ENCODE results near the gene ARHGEF3. TPM values are rescaled to one million over a fixed set of nuclear protein-coding genes. Genes with fewer than 3 reads are reported as not detected.

The ARHGEF3 gene, protein sequence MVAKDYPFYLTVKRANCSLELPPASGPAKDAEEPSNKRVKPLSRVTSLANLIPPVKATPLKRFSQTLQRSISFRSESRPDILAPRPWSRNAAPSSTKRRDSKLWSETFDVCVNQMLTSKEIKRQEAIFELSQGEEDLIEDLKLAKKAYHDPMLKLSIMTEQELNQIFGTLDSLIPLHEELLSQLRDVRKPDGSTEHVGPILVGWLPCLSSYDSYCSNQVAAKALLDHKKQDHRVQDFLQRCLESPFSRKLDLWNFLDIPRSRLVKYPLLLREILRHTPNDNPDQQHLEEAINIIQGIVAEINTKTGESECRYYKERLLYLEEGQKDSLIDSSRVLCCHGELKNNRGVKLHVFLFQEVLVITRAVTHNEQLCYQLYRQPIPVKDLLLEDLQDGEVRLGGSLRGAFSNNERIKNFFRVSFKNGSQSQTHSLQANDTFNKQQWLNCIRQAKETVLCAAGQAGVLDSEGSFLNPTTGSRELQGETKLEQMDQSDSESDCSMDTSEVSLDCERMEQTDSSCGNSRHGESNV
- 29.1 TPM for polyA plus RNA-seq (ENCODE audit: insufficient read length)

GRCh38 chr3:56801662-56802377 is at the start of gene ARHGEF3:
ARHGEF3 (minus strand) TSS chr3:56801949; CDS start chr3:56801798, 151 bp downstream.
- no peak for DNase-seq (ENCODE audit: low read depth)

GRCh38 chr3:56849698-56850097 is 47.9 kb upstream of the ARHGEF3 start:
- no peak for DNase-seq (ENCODE audit: low read depth)

DNA sequence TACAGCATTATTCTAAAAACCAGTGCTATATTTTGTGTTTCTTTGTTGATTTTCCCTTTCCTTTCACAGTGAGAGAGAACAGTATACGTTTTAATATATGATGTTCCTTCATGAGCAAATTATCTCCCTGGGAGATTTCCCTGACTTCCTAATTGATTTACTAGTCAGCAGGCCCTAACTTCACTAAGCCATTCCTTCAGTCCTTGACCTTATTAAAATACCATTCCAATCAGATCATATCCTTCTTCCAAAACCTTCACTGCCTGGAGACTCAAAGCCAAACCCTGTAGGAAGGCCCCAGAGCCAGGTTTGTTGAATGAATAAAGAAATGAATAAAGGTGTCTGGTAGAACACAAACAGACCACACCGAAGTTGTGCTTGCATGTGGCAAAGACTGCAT is 43.8 kb upstream of the ARHGEF3 start:
- DNase-seq (ENCODE audit: low read depth): no peak

DNA sequence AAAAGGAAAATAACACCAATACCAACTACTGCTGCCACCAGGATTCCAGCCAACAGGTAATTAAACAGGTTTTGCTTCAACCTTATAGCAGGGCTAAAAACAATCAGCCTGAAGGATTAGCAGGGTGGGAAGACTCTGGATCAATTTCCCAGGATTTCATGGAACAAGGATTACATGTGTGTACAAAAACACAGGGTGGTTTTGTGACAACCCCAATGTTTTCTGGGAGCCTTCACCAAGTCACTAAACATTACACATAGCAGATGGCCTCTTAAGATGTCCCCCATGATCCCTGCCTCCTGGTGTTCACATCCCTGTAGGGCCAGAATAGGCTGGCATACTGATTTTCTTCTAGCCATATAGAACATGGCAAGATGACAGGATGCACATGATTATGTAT is 42.8 kb upstream of the ARHGEF3 start:
- DNase-seq (ENCODE audit: low read depth): no peak

GRCh38 chr3:56839784-56840715 is 38.3 kb upstream of the ARHGEF3 start:
- DNase-seq (ENCODE audit: low read depth): no peak

GRCh38 chr3:56838448-56838847 is 36.7 kb upstream of the ARHGEF3 start:
- DNase-seq (ENCODE audit: low read depth): no peak

- DNase-seq (ENCODE audit: low read depth): no peak
Measured at GRCh38 chr3:56837196-56837955, 35.6 kb upstream of the ARHGEF3 start.

- DNase-seq (ENCODE audit: low read depth): no peak
Measured at GRCh38 chr3:56836276-56837163, 34.8 kb upstream of the ARHGEF3 start.

- no peak for DNase-seq (ENCODE audit: low read depth)
Measured at GRCh38 chr3:56835650-56836227, 34.0 kb upstream of the ARHGEF3 start.

- DNase-seq (ENCODE audit: low read depth): no peak
Measured at GRCh38 chr3:56833536-56833935, 31.8 kb upstream of the ARHGEF3 start.

GRCh38 chr3:56833022-56833421 is 31.3 kb upstream of the ARHGEF3 start:
- DNase-seq (ENCODE audit: low read depth): no peak

DNA sequence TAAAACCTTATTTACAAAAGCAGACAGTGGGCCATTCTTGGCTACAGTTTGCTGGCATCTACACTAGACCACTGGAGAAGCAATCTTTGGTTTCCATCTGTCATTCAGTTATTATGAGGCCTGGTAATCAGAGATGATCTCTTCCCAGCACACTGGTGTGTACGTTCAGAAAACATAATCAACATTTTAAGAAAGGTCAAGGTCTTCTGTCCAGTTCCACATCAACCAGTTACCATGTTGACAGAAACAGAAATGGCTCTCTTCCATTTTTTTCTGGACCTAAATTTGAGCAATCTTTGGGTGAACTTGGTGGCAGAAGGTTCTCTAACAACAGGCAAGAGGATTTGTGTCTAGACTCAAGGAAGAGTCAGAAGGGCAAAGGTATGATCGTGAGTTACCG is 29.8 kb upstream of the ARHGEF3 start:
- no peak for DNase-seq (ENCODE audit: low read depth)

GRCh38 chr3:56830884-56831283 is 29.1 kb upstream of the ARHGEF3 start:
- no peak for DNase-seq (ENCODE audit: low read depth)

DNA sequence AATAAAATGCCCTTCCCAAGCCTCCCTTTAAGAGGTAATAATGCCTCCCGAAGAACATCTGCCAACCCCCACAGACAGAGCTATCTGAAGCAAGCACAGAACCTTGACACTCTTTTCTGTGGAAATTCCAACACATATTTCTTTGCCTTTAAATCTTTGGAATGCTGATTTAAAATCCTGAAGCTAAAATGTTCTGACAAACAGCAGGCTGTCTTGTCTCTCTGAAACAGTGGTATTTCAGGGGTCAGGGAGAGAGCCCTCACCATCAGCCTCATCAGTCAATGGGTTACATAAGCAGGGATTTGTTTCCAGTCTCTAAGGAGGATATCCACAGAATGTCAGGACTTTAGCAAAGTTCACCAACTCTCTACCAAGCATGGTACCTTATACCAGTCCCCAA is 27.8 kb upstream of the ARHGEF3 start:
- DNase-seq (ENCODE audit: low read depth): no peak

DNA sequence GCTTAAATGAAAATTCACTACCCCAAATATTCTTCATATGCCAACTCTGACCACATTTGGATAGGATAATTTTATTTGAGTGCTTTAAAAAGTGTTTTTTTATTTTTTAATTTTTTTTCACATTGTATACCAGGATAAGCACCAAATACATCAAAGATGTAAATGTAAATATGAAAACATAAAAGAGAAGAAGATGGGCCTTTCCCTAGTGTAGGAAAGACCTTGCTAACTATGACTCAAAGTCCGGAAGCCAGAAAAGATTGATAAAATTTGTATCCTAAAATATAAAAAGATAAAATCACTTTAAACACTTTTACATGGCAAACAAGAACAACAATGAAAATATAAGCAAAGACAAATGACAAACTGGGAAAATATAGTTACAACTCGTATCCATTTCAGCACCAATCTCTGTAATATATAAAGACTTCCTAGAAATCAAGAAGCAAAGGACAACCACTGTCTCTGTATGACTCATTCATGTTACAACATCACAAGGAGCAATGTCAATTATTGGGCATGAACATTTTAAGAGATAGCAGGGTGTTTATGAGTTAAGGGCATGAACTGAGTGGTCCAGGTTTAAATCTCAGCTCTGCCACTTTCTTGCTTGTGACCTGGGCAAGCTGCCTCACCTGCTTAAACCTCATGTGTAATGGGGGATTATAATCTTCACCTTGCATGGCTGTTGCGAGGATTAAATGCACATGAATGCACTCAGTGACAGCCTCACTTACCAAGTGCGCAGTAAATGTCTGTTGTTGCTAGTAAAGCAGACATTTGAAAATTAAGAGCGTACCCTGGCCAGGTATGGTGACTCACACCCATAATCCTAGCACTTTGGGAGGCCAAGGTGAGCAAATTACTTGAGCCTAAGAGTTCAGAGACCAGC is 25.3 kb upstream of the ARHGEF3 start:
- DNase-seq (ENCODE audit: low read depth): no peak

DNA sequence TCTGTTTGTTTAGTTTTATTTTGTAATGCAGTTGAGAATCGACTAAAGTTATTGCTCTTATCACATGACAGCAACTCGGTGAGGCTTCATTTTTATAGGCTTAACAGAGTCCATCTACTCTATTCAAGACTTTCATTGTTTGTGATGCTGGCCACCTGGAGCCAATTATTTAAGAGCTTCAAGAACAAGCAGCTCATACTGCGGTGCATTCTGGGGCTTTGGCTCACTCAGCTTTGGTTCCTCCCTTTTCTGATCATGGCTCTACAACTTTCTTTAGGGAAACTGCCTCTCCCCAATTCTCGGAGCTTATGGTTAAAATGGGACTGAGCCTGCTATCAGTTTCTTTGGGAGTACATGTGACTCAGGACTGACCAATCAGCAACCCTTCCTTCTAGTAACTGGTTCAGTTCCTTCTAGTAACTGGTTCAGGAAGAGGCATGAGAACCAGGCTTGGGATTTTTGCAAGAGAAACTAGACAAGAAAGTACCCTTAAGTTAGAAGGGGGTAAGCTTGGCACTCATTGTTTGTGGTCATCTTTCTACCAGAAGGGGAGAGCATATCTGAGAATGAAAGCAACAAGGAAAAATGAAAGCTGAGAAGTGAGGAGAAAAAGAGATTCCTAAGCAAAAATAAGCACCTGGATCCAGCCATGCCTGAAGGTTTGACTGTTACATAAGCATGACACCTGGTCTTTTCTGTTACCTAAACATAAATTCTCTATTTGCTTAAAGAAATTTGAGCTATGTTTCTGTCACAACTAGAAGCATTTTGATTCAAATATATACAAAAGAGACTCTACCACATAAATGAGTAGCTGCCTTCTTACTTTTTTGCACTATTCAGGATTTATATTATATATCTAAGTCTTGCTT is 24.1 kb upstream of the ARHGEF3 start:
- DNase-seq (ENCODE audit: low read depth): no peak

DNA sequence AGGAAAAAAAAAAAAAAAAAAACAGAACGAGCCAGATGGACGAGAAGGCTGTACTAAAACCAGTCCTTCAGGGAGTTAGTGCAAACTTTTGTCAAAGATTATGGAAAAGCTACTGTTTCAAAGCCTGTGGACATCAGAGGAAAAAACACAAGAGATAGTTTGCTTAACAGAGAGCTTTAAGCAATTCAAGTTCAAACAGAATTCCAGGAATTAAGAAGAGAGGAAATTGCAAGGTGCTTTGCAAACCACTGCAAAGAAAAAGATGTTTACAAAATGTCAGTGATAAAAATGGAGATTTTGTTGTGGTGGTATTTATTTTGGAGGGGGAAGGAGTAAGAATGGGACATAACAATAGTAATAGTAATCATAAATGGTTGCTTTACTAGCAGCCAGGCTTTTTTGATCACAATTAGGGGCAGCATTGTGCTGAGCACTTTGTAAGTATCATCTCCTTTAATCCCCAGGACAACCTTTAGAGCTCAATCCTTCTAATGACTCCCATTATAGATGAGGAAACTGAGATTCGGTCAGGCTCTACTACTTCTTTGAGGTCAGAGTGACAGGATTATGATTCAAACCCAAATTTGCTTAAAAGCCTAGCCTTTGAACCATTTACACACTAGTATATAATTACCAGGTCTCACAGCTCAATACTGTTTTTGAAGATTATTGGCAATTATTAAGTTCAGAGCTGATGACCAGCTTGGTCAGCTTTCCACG is 22.4 kb upstream of the ARHGEF3 start:
- DNase-seq (ENCODE audit: low read depth): no peak
